ENCODE measurements around the gene CYB5R3. TPM values are rescaled to one million over a fixed set of nuclear protein-coding genes. Genes with fewer than 3 reads are reported as not detected.

CYB5R3 gene
- total RNA-seq, 1 experiment from 2014 or later = 130 TPM

- no peak for DNase-seq
- H3K36me3 ChIP-seq (ENCODE audit: control insufficient read depth, insufficient read depth, low read length) = peaks cover 7% of the 10 kb centered on the region
- intact Hi-C loops (cut with micrococcal nuclease; ENCODE audit: unreplicated experiment) = loop anchor here (10.0 kb wide), 1 partner anchor 61 kb away; no protein-coding TSS in a partner anchor
- no peaks in the 10 kb centered on the region for H3K9me3 ChIP-seq
- ChIA-PET CTCF (no interaction called here), POLR2A (no interaction called here)
- no peak for TF ChIP-seq CTCF (IDR thresholded peaks at IDR 0.05; ENCODE audit: insufficient read depth in 1 of 2, low read depth in 1 of 2, low read length in 1 of 2, severe bottlenecking in 1 of 2, unreplicated experiment in 1 of 2)
- no peaks in the 10 kb centered on the region for H3K4me1 ChIP-seq
- BruUV-seq (replicated peaks) = no TSS peak
- Mint-ChIP-seq H3K27ac (ENCODE audit: unreplicated experiment) (no peak overlapping the region), H3K4me1 (ENCODE audit: low read depth, unreplicated experiment) (no peaks in the 10 kb centered on the region), H3K36me3 (ENCODE audit: insufficient read depth, unreplicated experiment) (peaks cover 39% of the 10 kb centered on the region), H3K27me3 (ENCODE audit: insufficient read depth, unreplicated experiment) (no peaks in the 10 kb centered on the region), H3K9me3 (ENCODE audit: unreplicated experiment) (no peaks in the 10 kb centered on the region), H3K4me3 (ENCODE audit: unreplicated experiment) (no peak overlapping the region)
- H3K27me3 ChIP-seq (replicated peaks; ENCODE audit: control insufficient read depth, insufficient read depth, low read length) = no peaks in the 10 kb centered on the region
- no peak overlapping the region for H3K4me3 ChIP-seq (ENCODE audit: low read depth, low read length)
Observed at GRCh38 chr22:42623756-42624441, 25.3 kb downstream of the CYB5R3 start.

DNA sequence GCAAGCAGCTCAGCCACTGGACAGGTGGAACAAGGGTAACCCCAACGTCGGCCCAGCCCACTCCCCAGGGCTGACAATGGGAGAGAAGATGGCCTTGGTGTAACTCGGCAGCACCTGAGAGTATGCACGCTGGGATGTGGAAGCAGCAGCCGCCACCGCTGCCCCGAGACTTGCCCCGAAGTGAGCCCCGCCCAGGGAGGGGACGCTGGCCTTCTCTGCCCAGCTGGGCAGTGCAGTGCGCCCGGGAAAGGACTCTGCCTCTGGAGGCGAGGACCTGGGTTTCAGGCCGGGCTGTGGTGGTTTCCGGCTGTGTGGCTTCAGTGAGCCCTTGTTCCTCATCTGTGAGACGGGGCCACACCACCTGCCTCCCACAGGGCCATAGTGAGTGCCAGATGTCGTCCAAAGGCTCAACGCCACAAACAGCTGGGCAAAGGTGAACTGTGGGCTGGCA is 25.9 kb downstream of the CYB5R3 start:
- no peak overlapping the region for H3K4me3 Mint-ChIP-seq (ENCODE audit: unreplicated experiment)
- POLR2A ChIA-PET = no interaction called here

More for the DNA sequence above, 25.9 kb downstream of the CYB5R3 start:
- TF ChIP-seq CTCF (IDR thresholded peaks at IDR 0.05; ENCODE audit: insufficient read depth in 1 of 2, low read depth in 1 of 2, low read length in 1 of 2, severe bottlenecking in 1 of 2, unreplicated experiment in 1 of 2) = no peak
- H3K9me3 ChIP-seq = no peaks in the 10 kb centered on the region
- no peak overlapping the region for H3K27ac Mint-ChIP-seq (ENCODE audit: unreplicated experiment)
- H3K4me1 ChIP-seq = no peaks in the 10 kb centered on the region
- H3K9me3 Mint-ChIP-seq (ENCODE audit: unreplicated experiment) = no peaks in the 10 kb centered on the region
- no peaks in the 10 kb centered on the region for H3K4me1 Mint-ChIP-seq (ENCODE audit: low read depth, unreplicated experiment)
- intact Hi-C loops (cut with micrococcal nuclease; ENCODE audit: unreplicated experiment) = loop anchor here (10.0 kb wide), 1 partner anchor 61 kb away; no protein-coding TSS in a partner anchor
- DNase-seq = no peak
- CTCF ChIA-PET = no interaction called here
- no TSS peak for BruUV-seq (replicated peaks)
- peaks cover 44% of the 10 kb centered on the region for H3K36me3 Mint-ChIP-seq (ENCODE audit: insufficient read depth, unreplicated experiment)
- H3K36me3 ChIP-seq (ENCODE audit: control insufficient read depth, insufficient read depth, low read length) = peaks cover 7% of the 10 kb centered on the region
- no peaks in the 10 kb centered on the region for H3K27me3 ChIP-seq (replicated peaks; ENCODE audit: control insufficient read depth, insufficient read depth, low read length)
- H3K27me3 Mint-ChIP-seq (ENCODE audit: insufficient read depth, unreplicated experiment) = no peaks in the 10 kb centered on the region
- H3K4me3 ChIP-seq (ENCODE audit: low read depth, low read length) = no peak overlapping the region
